Activated naive CD8-positive, alpha-beta T cell treated with anti-CD3 and anti-CD28 coated beads, Interleukin-2, amount 10 ng/mL, durations not matched to agents 7 days and 5 days (primary cell): ENCODE measurements around the gene CAMSAP1. TPM values are rescaled to one million over a fixed set of nuclear protein-coding genes. Genes with fewer than 3 reads are reported as not detected.
A peak's percentile ranks its signal among the peaks of the same experiment; 100 is the strongest.

ENCODE experiments used
- ATAC-seq: fragments of 150-1000 bp; cut with Tn5 transposase; one replicate; pipeline ENCODE4 v1.10.0; 2021; ENCODE audit warnings: low read depth, moderate library complexity
- POLR2A ChIA-PET: fragments of 350-600 bp; sonication (Branson Sonifier 250); formaldehyde crosslinking; loops from one replicate; lab custom pipeline; 2021; ENCODE audit warnings: antibody characterized with exemption; lab: Charles Lee
- DNase-seq: peaks from one replicate; pipeline ENCODE4 v3.0.0; 2021
- H3K27ac Mint-ChIP-seq: one replicate; pipeline ENCODE4 v1.8.0; 2022; ENCODE audit warnings: mild to moderate bottlenecking, mixed read lengths
- H3K27me3 Mint-ChIP-seq: one replicate; pipeline ENCODE4 v1.8.0; 2022; ENCODE audit warnings: mild to moderate bottlenecking, moderate library complexity, mixed read lengths
- H3K36me3 Mint-ChIP-seq: one replicate; pipeline ENCODE4 v1.8.0; 2021; ENCODE audit warnings: mild to moderate bottlenecking, mixed read lengths
- H3K4me1 Mint-ChIP-seq: one replicate; pipeline ENCODE4 v1.8.0; 2021; ENCODE audit warnings: mixed read lengths
- H3K4me3 Mint-ChIP-seq: one replicate; pipeline ENCODE4 v1.8.0; 2022; ENCODE audit warnings: mild to moderate bottlenecking, moderate library complexity, mixed read lengths
- H3K9me3 Mint-ChIP-seq: one replicate; pipeline ENCODE4 v1.8.0; 2021; ENCODE audit warnings: mixed read lengths
- total RNA-seq, 2 experiments: library from RNA; stranded (reverse); gene quantifications; one replicate each; pipeline ENCODE4 v1.2.3, GENCODE V29; 2021

Gene CAMSAP1
- total RNA-seq, 2 experiments from 2014 or later = 32.5 to 35.4 TPM

DNA sequence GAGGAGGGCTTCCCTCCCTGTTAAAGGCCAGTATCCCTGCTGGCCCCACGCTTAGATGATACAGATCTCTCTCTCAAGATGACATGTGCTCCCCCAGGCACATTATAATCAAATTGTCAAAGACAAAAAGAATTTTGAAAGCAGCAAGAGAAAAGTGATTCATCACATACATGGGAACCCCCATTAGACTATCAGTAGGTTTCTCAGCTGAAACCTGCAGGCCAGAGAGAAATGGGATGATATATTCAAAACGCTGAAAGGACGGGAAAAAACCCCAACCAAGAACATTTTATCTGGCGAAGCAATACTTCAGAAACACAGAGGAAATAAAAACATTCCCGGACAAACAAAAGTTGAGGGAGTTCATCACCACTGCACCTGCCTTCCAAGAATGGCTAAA, 78.7 kb downstream of the CAMSAP1 start:
- Mint-ChIP-seq H3K4me3 (no peak overlapping the region), H3K27ac (no peak overlapping the region), H3K36me3 (peaks cover 16% of the 10 kb centered on the region), H3K9me3 (peaks cover 5% of the 10 kb centered on the region), H3K4me1 (peaks cover 1% of the 10 kb centered on the region), H3K27me3 (no peaks in the 10 kb centered on the region)
- no peak for DNase-seq
- POLR2A ChIA-PET = no interaction called here
- ATAC-seq = no peak

DNA sequence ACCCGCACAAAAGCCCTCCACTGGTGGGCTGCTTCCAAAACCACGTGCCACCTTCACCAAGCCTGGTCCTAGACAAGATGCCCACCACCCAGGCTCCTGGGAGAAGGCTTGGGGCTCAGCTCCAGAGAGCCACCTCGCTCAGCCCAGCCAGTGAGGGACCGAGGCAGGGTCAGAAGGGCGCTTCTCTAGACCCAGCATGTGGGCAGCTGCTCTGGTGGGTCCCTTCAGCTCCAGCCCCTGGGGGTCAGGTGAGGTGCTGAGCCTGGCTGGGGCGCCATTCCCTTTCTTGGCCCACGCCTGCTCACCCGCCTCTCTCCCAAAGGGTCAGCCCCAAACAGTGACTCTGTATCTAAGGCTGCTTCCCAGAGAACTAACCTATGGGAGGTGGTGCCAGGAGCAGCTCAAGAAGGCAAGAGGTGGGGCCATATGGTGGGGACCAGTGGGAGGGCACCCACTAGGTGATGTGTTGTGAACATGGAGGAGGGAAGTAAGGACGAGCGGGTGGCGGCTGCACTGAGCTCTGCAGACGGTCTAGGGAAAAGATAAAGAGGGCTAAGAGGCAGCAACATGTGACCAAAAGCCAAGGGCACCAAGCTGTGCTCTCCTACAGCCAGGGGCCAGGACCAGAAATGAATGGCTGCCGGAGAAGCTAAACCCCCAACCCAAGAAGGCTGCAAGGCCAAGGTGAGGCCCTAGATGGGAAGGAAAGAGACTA, 79.3 kb downstream of the CAMSAP1 start:
- no peak for ATAC-seq
- H3K9me3 Mint-ChIP-seq = peaks cover 5% of the 10 kb centered on the region
- no peak overlapping the region for H3K27ac Mint-ChIP-seq
- peaks cover 13% of the 10 kb centered on the region for H3K36me3 Mint-ChIP-seq
- peaks cover 1% of the 10 kb centered on the region for H3K4me1 Mint-ChIP-seq
- H3K4me3 Mint-ChIP-seq = no peak overlapping the region
- POLR2A ChIA-PET = no interaction called here
- no peaks in the 10 kb centered on the region for H3K27me3 Mint-ChIP-seq
- DNase-seq = no peak

GRCh38 chr9:135827301-135827700, 80.0 kb downstream of the CAMSAP1 start:
- no peak overlapping the region for H3K4me3 Mint-ChIP-seq
- H3K36me3 Mint-ChIP-seq = peaks cover 16% of the 10 kb centered on the region
- POLR2A ChIA-PET = no interaction called here
- H3K27me3 Mint-ChIP-seq = no peaks in the 10 kb centered on the region
- peaks cover 5% of the 10 kb centered on the region for H3K9me3 Mint-ChIP-seq
- no peak overlapping the region for H3K27ac Mint-ChIP-seq
- ATAC-seq = no peak
- no peak for DNase-seq
- H3K4me1 Mint-ChIP-seq = peaks cover 1% of the 10 kb centered on the region

GRCh38 chr9:135826188-135826545, 81.2 kb downstream of the CAMSAP1 start:
- Mint-ChIP-seq H3K27ac (no peak overlapping the region), H3K36me3 (peaks cover 18% of the 10 kb centered on the region), H3K9me3 (peaks cover 5% of the 10 kb centered on the region), H3K4me3 (no peak overlapping the region), H3K4me1 (peaks cover 1% of the 10 kb centered on the region), H3K27me3 (no peaks in the 10 kb centered on the region)
- POLR2A ChIA-PET = interaction anchor here (0.9 kb wide), 1 partner anchor 133 kb away, joined by 5 read pairs; no protein-coding TSS in a partner anchor
- ATAC-seq (no peak), DNase-seq (no peak)

- peaks cover 16% of the 10 kb centered on the region for H3K36me3 Mint-ChIP-seq
- peaks cover 1% of the 10 kb centered on the region for H3K4me1 Mint-ChIP-seq
- H3K9me3 Mint-ChIP-seq = peaks cover 5% of the 10 kb centered on the region
- H3K27ac Mint-ChIP-seq = no peak overlapping the region
- ATAC-seq = no peak
- H3K4me3 Mint-ChIP-seq = no peak overlapping the region
- POLR2A ChIA-PET = interaction anchor here (0.9 kb wide), 1 partner anchor 133 kb away, joined by 5 read pairs; no protein-coding TSS in a partner anchor
- no peaks in the 10 kb centered on the region for H3K27me3 Mint-ChIP-seq
- no peak for DNase-seq
Measured at GRCh38 chr9:135825435-135826187, 81.7 kb downstream of the CAMSAP1 start.

GRCh38 chr9:135823036-135823435, 84.3 kb downstream of the CAMSAP1 start:
- Mint-ChIP-seq H3K27ac (no peak overlapping the region), H3K4me1 (no peaks in the 10 kb centered on the region), H3K9me3 (no peaks in the 10 kb centered on the region), H3K27me3 (no peaks in the 10 kb centered on the region), H3K36me3 (peaks cover 5% of the 10 kb centered on the region), H3K4me3 (no peak overlapping the region)
- DNase-seq = no peak
- no peak for ATAC-seq
- POLR2A ChIA-PET = no interaction called here

- H3K4me1 Mint-ChIP-seq = no peaks in the 10 kb centered on the region
- H3K4me3 Mint-ChIP-seq = no peak overlapping the region
- H3K9me3 Mint-ChIP-seq = no peaks in the 10 kb centered on the region
- DNase-seq (no peak), ATAC-seq (no peak)
- H3K36me3 Mint-ChIP-seq = peaks cover 5% of the 10 kb centered on the region
- no peak overlapping the region for H3K27ac Mint-ChIP-seq
- POLR2A ChIA-PET = no interaction called here
- H3K27me3 Mint-ChIP-seq = no peaks in the 10 kb centered on the region
Measured at GRCh38 chr9:135822374-135822755, 85.0 kb downstream of the CAMSAP1 start.

DNA sequence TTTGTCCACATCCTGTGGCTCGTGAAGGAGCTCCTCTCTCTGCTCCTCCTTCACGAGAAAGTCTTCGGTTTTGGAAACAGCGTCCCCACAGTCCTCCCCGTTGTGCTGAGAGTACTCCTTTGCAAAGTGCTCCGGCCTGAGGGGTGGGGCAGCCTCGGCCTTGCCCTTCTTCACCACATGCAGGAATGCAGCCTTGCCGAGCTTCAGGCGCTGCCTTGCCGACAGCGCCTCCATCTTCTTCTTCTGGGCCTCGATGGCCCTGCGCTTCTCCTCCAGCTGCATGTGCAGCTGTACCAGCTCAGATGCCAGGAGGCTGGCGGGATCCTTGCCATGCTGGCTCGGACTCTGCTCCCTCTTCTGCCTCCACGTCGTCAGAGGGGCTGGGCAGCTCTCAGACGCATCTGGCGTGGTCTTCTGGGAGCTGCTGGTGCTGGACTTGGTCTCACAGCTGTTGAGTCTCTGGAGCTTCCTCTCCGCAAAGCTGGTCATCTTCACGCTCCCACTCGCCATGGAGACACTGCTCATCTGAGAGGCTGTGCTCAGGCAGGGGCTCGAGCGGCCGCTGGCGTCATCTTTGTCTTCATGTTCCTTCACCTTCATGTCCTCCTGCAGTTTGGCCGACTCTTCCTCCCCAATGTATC, 85.5 kb downstream of the CAMSAP1 start:
- no peak overlapping the region for H3K4me3 Mint-ChIP-seq
- H3K9me3 Mint-ChIP-seq = no peaks in the 10 kb centered on the region
- DNase-seq (no peak), ATAC-seq (no peak)
- POLR2A ChIA-PET = no interaction called here
- H3K36me3 Mint-ChIP-seq = peaks cover 5% of the 10 kb centered on the region
- H3K4me1 Mint-ChIP-seq = no peaks in the 10 kb centered on the region
- no peaks in the 10 kb centered on the region for H3K27me3 Mint-ChIP-seq
- H3K27ac Mint-ChIP-seq = no peak overlapping the region

DNA sequence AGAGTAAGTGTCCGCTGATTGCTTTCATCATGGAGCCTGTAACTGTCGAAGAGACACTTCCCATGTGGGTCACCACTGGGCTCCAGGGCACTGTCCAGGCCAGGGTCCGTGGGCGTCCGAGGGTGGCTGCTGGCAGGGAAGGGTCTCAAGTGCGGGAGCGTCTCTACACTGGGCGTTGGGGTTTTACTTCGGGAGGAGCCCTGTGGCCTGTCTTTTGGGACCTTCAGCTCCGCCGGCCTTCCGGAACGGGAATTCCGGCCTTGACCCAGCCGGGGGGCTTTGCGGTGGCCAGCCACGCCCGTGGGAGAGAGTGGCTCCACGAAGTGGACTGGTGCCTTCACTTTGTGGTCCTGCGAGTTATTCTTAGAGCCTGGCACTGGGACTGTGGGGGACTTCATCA, 86.2 kb downstream of the CAMSAP1 start:
- no peak for DNase-seq
- Mint-ChIP-seq H3K4me3 (no peak overlapping the region), H3K27me3 (no peaks in the 10 kb centered on the region), H3K36me3 (peaks cover 5% of the 10 kb centered on the region), H3K9me3 (no peaks in the 10 kb centered on the region), H3K27ac (no peak overlapping the region), H3K4me1 (peaks cover under 1% of the 10 kb centered on the region)
- ATAC-seq = no peak
- POLR2A ChIA-PET = no interaction called here

DNA sequence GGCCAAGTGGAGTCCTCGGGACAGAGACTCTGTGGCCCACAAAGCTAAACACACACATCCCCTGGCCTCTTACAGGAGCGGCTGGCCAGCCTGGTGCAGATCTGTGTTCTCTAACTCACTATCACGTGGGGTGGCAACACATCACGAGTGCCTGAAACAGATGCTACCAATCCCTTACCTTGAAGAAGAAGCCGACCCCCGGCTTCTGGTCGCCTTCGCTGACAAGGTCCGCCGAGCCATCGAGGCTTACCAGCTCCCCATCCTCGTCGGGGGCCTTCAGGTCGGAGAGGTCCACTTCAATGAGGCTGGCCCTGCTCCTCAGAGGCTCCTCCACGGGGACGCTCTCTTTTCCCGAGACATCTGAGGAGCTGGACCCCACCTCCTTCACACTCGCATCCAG, 86.7 kb downstream of the CAMSAP1 start:
- peaks cover 5% of the 10 kb centered on the region for H3K36me3 Mint-ChIP-seq
- ATAC-seq (no peak), DNase-seq (no peak)
- H3K4me1 Mint-ChIP-seq = peaks cover 3% of the 10 kb centered on the region
- H3K27me3 Mint-ChIP-seq = no peaks in the 10 kb centered on the region
- POLR2A ChIA-PET = no interaction called here
- no peak overlapping the region for H3K27ac Mint-ChIP-seq
- no peaks in the 10 kb centered on the region for H3K9me3 Mint-ChIP-seq
- H3K4me3 Mint-ChIP-seq = no peak overlapping the region

GRCh38 chr9:135819905-135820304, 87.4 kb downstream of the CAMSAP1 start:
- POLR2A ChIA-PET = no interaction called here
- peaks cover 5% of the 10 kb centered on the region for H3K36me3 Mint-ChIP-seq
- H3K4me1 Mint-ChIP-seq = peaks cover 3% of the 10 kb centered on the region
- H3K4me3 Mint-ChIP-seq = no peak overlapping the region
- no peak overlapping the region for H3K27ac Mint-ChIP-seq
- no peaks in the 10 kb centered on the region for H3K9me3 Mint-ChIP-seq
- ATAC-seq = no peak
- DNase-seq = peak; percentile 16
- no peaks in the 10 kb centered on the region for H3K27me3 Mint-ChIP-seq

DNA sequence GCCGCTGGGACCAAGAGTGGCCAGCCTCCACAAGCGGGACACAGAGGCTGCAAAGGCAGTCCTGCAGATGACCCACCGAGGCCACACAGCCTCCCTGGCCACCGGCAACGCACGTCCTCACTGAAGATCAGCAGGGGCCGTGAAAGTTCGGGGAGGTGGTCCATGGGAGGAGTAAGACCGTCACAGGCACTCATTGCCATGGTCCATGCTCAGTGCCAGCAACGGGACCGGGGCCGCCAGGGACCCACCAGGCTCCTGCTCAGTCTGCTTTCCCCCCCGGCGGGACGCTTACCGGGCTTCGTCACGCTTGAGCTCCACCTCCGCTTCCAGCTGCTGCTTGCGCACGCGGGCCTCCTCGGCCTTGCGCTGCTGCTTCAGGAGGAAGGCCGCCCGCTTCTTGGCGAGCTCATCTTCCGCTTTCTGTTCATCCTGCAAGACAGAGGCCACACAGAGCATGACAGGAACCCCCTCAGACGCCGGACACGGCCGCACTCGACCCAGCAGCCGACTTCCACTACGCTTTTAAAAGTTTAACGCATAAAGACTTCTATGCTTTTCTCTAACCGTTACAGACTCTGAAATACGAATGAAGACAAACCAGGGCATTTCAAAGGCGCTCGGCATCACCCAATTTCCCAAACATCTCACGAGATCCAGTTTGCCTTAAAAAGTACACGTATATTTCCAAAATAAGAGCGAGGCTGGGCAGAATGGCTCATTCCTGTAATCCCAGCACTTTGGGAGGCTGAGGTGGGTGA, 88.4 kb downstream of the CAMSAP1 start:
- ATAC-seq (no peak), DNase-seq (peak; percentile 13)
- peaks cover 3% of the 10 kb centered on the region for H3K4me1 Mint-ChIP-seq
- no peak overlapping the region for H3K27ac Mint-ChIP-seq
- H3K9me3 Mint-ChIP-seq = no peaks in the 10 kb centered on the region
- POLR2A ChIA-PET = no interaction called here
- peaks cover 8% of the 10 kb centered on the region for H3K36me3 Mint-ChIP-seq
- no peak overlapping the region for H3K4me3 Mint-ChIP-seq
- H3K27me3 Mint-ChIP-seq = no peaks in the 10 kb centered on the region
